GM10847 (cell line): ENCODE measurements around the gene ZFYVE16.

ENCODE experiments used
- POLR2A ChIP-seq: IDR thresholded peaks from 2 replicates; pipeline ENCODE4 v1.6.1; 2011; ENCODE audit not compliant: insufficient read length; ENCODE audit errors: extremely low read depth

ZFYVE16 gene

GRCh38 chr5:80407735-80408483 lies at the start of gene ZFYVE16:
TSS of gene ZFYVE16 (plus strand) at chr5:80408064. CDS start at chr5:80434148, 26,084 bp downstream.
- peak; percentile 60 for TF ChIP-seq POLR2A

GRCh38 chr5:80360914-80361444 lies 46.9 kb upstream of the ZFYVE16 start:
- no peak for TF ChIP-seq POLR2A

- TF ChIP-seq POLR2A: no peak
These were observed 43.0 kb upstream of the ZFYVE16 start for GRCh38 chr5:80364892-80365291.

GRCh38 chr5:80368661-80369480 lies 39.0 kb upstream of the ZFYVE16 start:
- TF ChIP-seq POLR2A: no peak

GRCh38 chr5:80369521-80369920 lies 38.3 kb upstream of the ZFYVE16 start:
- TF ChIP-seq POLR2A: no peak

- TF ChIP-seq POLR2A: no peak
These were observed 37.5 kb upstream of the ZFYVE16 start for GRCh38 chr5:80370390-80370789.

GRCh38 chr5:80372780-80373179 lies 35.1 kb upstream of the ZFYVE16 start:
- no peak for TF ChIP-seq POLR2A

GRCh38 chr5:80374188-80374587 lies 33.7 kb upstream of the ZFYVE16 start:
- TF ChIP-seq POLR2A: no peak

GRCh38 chr5:80376557-80376956 lies 31.3 kb upstream of the ZFYVE16 start:
- TF ChIP-seq POLR2A: no peak

- no peak for TF ChIP-seq POLR2A
These were observed 25.4 kb upstream of the ZFYVE16 start for GRCh38 chr5:80382488-80382887.

- TF ChIP-seq POLR2A: no peak
These were observed 20.6 kb upstream of the ZFYVE16 start for GRCh38 chr5:80387063-80387768.

- no peak for TF ChIP-seq POLR2A
These were observed 18.3 kb upstream of the ZFYVE16 start for GRCh38 chr5:80389580-80389979.

GRCh38 chr5:80399526-80400239 lies 8.2 kb upstream of the ZFYVE16 start:
- no peak for TF ChIP-seq POLR2A

- no peak for TF ChIP-seq POLR2A
These were observed 4.1 kb upstream of the ZFYVE16 start for GRCh38 chr5:80403782-80404181.
